ENCODE data around the gene EPB41L5. TPM values are rescaled to one million over a fixed set of nuclear protein-coding genes. Genes with fewer than 3 reads are reported as not detected.
A peak's percentile ranks its signal among the peaks of the same experiment; 100 is the strongest.
"Not testable (repeated sequence)": the region's sequence is repeated elsewhere in the genome, so short reads cannot be mapped to it uniquely, and the experiment has no call there.

EPB41L5 gene
- total RNA-seq, 1 donor from 2014 or later, result 8.2 TPM

GRCh38 chr2:120169020-120169419, 156.1 kb downstream of the EPB41L5 start:
- intact Hi-C loops (cut with DNase I), result no loop called here
- ATAC-seq, result no peak

GRCh38 chr2:120174963-120175581, 162.2 kb downstream of the EPB41L5 start:
- ATAC-seq (peak; percentile 40), DNase-seq (ENCODE audit: missing footprints) (no peak)
- intact Hi-C loops (cut with DNase I), result loop anchor here (5.0 to 10.0 kb wide), 5 partner anchors 68 to 473 kb away; partner anchors contain the start of genes EPB41L5 and PTPN4

More at GRCh38 chr2:120169020-120169419, 156.1 kb downstream of the EPB41L5 start:
- no peak for DNase-seq (ENCODE audit: missing footprints)

GRCh38 chr2:120176526-120176925, 163.6 kb downstream of the EPB41L5 start:
- ATAC-seq, result no peak
- intact Hi-C loops (cut with DNase I), result loop anchor here (5.0 to 10.0 kb wide), 4 partner anchors 69 to 474 kb away; partner anchors contain the start of gene PTPN4
- no peak for DNase-seq (ENCODE audit: missing footprints)

- ATAC-seq (peak; percentile 57), DNase-seq (ENCODE audit: missing footprints) (peak; percentile 83)
- intact Hi-C loops (cut with DNase I), result loop anchor here (5.0 to 10.0 kb wide), 4 partner anchors 70 to 475 kb away; partner anchors contain the start of gene PTPN4
Observed at GRCh38 chr2:120177001-120177621, 164.2 kb downstream of the EPB41L5 start.

GRCh38 chr2:120177973-120178372, 165.1 kb downstream of the EPB41L5 start:
- intact Hi-C loops (cut with DNase I), result loop anchor here (5.0 to 10.0 kb wide), 4 partner anchors 71 to 476 kb away; partner anchors contain the start of gene PTPN4
- DNase-seq (ENCODE audit: missing footprints) (no peak), ATAC-seq (no peak)

GRCh38 chr2:120179396-120179795, 166.5 kb downstream of the EPB41L5 start:
- no peak for ATAC-seq
- DNase-seq (ENCODE audit: missing footprints), result no peak
- intact Hi-C loops (cut with DNase I), result loop anchor here (5.0 to 10.0 kb wide), 4 partner anchors 72 to 477 kb away; partner anchors contain the start of gene PTPN4

- ATAC-seq (no peak), DNase-seq (ENCODE audit: missing footprints) (no peak)
- intact Hi-C loops (cut with DNase I), result no loop called here
Observed at GRCh38 chr2:120180066-120180465, 167.2 kb downstream of the EPB41L5 start.

- DNase-seq (ENCODE audit: missing footprints), result no peak
- no peak for ATAC-seq
- intact Hi-C loops (cut with DNase I), result no loop called here
Observed at GRCh38 chr2:120182019-120182560, 169.2 kb downstream of the EPB41L5 start.

GRCh38 chr2:120189189-120189588, 176.3 kb downstream of the EPB41L5 start:
- intact Hi-C loops (cut with DNase I), result no loop called here
- ATAC-seq, result no peak
- DNase-seq (ENCODE audit: missing footprints), result no peak

GRCh38 chr2:120192280-120192679, 179.4 kb downstream of the EPB41L5 start:
- ATAC-seq (no peak), DNase-seq (ENCODE audit: missing footprints) (no peak)
- intact Hi-C loops (cut with DNase I), result no loop called here

- no peak for DNase-seq (ENCODE audit: missing footprints)
- intact Hi-C loops (cut with DNase I), result no loop called here
- no peak for ATAC-seq
Observed at GRCh38 chr2:120195553-120195952, 182.7 kb downstream of the EPB41L5 start.

GRCh38 chr2:120199817-120200459, 187.1 kb downstream of the EPB41L5 start:
- DNase-seq (ENCODE audit: missing footprints); ATAC-seq; intact Hi-C loops (cut with DNase I): not testable (repeated sequence)

GRCh38 chr2:120203251-120204021, 190.6 kb downstream of the EPB41L5 start:
- ATAC-seq (peak; percentile 34), DNase-seq (ENCODE audit: missing footprints) (no peak)
- intact Hi-C loops (cut with DNase I), result no loop called here

- DNase-seq (ENCODE audit: missing footprints), result no peak
- intact Hi-C loops (cut with DNase I), result no loop called here
- peak; percentile 10 for ATAC-seq
Observed at GRCh38 chr2:120204022-120204405, 191.1 kb downstream of the EPB41L5 start.

GRCh38 chr2:120204417-120204816, 191.5 kb downstream of the EPB41L5 start:
- ATAC-seq, result no peak
- intact Hi-C loops (cut with DNase I), result no loop called here
- DNase-seq (ENCODE audit: missing footprints), result no peak

- intact Hi-C loops (cut with DNase I), result no loop called here
- no peak for DNase-seq (ENCODE audit: missing footprints)
Observed at GRCh38 chr2:120204945-120205670, 192.2 kb downstream of the EPB41L5 start.

GRCh38 chr2:120206022-120206581, 193.2 kb downstream of the EPB41L5 start:
- no peak for DNase-seq (ENCODE audit: missing footprints)
- no peak for ATAC-seq
- intact Hi-C loops (cut with DNase I), result no loop called here

More at GRCh38 chr2:120204945-120205670, 192.2 kb downstream of the EPB41L5 start:
- no peak for ATAC-seq

All from Right ventricle myocardium inferior (tissue), 1 donor.